NOMO-1 treated with dmso at 0.1 percent for 144 hours (cell line): ENCODE data around the gene NRG2.

ENCODE experiments used
- DNase-seq: peaks from one replicate; lab custom pipeline; 2025; ENCODE audit not compliant: unreplicated experiment; lab: John Stamatoyannopoulos, UW

NRG2 gene

DNA sequence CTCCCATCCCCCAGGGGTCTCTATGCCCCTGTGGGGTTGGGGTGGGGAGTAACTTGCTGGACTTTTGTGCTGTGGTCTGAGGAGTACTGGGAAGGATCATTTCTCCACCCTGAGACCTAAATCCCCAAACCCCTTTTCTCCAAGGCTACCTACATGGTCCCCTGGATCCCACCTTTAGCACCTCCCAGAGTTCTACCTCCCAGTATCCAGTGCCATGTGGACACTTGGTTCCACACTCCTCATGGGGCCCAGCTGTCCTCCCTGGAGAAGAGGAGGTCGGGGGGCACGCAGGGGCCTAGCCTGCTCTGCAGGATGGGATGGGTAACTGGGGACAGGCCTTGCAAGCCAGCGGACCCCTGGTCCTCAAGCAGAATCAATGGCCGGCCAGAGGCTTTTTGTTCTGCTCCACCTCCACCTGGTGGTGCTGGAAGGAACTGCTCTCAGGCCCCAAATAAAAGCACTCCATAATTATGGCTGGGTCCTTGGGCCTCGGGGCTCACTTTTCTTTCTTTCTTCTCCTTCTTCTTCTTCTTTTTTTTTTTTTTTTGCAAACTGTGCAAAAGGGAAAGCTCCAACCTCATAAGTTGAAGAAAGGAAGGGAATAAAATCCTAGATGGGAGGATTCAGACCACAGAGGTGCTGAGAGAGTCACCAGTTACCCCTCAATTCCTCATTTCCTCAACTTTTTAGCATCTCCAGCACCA, 179.1 kb downstream of the NRG2 start:
- peak; percentile 11 for DNase-seq

DNA sequence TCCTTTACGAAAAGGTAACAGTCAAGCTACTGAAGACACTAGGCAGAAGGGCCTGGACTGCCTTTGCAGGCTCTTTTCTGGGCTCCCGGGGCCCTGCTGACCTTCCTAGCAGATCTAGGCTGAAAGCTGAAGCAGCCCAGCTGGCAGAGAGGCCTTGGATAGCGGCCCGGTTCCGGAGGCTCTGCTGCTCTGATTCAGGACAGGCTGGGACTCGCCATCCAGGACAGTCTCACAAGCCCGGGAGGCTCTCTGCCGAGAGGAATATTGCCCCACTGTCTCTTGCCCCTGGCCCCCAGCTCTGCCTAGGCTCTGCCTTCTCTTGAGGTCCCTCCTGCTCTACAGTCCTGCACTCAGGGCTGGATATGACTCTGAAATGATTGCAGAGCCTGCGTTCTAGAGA, 179.7 kb downstream of the NRG2 start:
- no peak for DNase-seq

DNA sequence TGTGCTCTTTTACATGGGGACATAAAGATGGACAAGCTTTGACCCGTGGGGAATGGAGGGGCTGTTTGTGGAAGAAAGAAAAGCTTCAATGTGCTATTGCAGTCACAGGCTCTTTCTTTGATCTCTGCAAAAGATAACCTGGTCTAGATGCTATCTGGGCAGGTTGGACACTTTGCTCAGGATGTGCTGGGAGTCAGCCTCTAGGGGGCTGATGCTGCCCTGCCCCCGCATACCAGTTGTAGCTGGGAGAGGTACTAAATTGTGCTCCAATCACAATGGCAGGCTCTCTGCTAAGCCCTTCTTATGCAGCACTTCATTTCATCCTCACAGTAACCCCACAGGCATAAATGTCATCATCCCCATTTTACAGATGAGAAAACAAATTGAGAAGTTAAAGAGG, 180.3 kb downstream of the NRG2 start:
- no peak for DNase-seq

DNA sequence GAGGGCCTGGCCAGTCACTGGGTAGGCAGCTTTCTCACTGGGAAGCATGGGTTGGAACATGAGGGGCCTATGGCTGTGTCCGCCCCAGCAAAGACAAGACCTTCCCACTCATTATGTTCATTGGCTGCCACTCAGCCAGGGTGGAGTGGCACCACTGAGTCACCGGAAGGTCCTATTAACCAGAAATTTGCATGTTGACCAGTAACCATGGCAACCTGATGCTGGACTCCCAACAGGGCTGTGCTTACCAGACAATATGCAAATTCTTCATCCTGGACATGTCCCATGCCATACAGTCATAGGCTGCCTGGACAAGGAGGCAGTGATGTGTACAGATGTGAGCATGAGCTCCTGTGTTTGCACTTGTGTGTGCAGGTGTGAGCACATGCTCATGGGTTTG, 180.8 kb downstream of the NRG2 start:
- no peak for DNase-seq

DNA sequence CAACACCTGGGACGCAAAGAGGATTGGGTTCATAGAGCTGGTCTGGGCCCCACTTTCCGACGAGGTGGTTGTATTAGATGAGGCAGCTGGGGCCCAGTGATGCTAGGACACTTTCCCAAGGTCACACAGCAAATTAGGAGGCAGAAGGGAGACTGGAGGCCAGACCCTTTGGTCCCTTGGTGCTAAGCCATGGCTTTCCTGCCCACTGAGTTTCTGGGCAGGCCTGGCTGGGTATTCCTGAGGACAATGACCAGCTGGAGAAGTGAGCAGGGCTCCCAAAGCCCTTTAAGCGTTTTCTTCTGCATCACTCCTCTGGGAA, 181.3 kb downstream of the NRG2 start:
- no peak for DNase-seq

DNA sequence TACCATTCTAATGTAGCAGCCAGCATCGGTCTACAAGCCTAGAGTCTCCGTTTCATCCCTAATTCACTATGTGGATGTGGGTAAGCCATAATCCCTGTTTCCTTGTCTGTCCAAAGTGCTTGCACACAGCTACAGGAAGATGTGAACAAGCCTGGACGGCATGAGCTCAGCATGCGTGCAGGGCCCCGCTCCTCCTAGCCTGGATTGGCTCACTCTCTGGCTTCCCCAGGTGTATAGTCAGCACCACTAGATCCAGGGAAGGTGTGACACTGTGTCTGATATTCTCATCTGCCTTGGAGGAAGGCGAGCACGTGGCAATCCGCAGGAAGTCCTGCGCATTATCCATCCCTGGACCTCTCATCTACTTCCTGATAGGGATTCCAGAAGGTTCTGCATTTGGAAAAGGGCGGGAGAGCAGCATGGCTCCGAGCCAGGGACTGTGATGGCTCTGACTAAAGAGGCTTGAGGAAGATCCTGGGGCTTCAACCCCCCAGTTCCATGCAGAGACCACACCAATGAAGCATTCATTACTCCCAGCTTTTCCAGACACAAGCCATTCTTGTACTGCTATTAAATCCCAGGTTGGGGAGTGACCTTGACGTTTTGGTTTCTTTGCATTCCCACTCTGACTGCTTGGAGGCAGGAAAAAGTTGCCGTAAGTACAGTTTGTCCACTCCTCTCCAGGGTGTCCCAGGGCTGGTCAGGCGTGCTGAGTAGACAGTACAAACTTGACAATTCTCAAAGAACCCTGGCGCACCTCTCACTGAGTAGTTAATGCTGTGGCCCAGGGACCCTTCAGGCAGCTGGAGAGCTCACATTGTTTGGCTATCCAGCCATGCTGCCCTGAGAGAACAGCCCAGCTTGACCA, 181.8 kb downstream of the NRG2 start:
- DNase-seq: no peak

DNA sequence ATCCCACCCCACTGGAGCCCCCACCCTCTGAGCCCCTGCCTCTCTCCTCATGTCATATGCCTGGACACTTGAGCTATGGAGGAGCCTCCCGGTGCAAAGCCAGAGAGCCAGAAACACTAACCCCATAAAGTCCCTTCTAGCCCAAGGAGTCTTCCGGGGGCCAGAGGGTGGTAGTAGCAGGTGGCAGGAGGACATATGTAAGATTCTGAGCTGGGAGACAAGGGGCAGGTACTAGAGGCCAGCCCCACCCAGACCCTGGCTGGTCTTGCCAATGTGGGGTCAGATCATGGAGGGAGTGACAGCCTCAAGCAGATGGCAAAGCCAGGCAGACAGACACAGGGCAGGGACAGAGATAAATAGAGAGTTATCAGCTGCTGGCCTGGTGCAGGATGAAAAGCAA, 184.1 kb downstream of the NRG2 start:
- no peak for DNase-seq

DNA sequence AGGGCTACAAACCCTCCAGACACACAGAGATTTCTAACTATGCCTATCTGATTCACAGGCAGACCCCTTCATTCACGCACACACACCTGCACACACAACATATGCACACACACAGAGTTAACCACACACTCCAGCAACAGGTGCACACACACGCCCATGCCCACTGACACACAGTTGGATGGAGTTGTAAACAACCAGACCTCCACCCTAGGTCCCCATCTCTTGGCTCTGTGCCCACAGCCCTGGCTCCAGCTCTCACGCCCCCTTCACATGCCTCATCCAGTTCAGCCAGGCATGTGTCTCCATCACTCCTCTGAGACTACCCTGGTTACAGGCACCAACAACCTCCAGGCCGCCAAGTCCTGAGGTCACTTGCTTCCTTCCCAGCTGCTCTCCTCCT, 186.4 kb downstream of the NRG2 start:
- no peak for DNase-seq

- no peak for DNase-seq
Measured at GRCh38 chr5:139855946-139856540, 187.1 kb downstream of the NRG2 start.

DNA sequence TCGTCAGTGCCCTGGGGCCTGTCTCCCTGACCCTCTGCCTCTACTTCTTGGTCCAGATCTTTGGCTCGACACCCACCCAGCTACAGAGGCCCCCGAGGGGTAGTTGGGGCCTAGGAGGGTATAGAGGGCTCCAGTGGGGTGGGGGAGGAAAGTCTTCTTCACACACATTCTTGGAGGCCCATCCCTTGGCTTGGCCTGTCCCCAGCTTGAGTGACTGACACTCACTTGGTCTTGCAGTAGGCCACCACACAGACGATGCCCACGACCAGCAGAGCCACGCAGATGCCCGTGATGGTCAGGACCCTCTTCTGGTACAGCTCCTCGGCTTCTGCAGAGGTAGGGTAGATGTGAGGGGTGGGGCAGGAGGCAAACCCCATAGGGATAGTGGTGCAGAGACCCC, 187.6 kb downstream of the NRG2 start:
- DNase-seq: no peak

GRCh38 chr5:139854953-139855352, 188.1 kb downstream of the NRG2 start:
- DNase-seq: no peak

DNA sequence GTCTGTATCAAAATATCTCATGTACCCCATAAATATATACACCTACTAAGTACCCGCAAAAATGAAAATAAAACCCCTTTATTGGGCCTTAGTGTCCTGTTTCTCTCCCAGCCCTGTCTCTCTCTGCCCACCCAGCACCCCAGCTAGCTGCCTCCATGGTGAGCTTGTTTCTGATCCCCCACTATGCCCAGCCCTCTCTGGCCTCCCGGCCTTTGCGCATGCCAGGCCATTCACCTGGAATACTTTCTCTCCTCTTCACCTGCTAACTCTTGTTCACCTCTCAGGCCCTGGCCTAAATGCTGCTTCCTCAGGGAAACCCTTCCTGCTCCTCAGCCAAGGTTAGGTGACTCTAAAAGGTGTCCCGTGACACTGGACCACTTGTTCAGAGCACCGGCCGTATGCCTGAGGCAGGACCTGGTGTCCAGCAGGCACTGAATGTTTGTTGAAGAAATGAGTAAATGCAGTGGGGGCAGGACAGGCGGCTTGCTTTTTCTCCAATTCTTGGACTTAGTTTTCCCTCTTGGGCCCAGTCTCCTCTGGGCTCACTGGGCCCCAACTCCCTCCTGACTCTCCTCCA, 189.0 kb downstream of the NRG2 start:
- DNase-seq: no peak

DNA sequence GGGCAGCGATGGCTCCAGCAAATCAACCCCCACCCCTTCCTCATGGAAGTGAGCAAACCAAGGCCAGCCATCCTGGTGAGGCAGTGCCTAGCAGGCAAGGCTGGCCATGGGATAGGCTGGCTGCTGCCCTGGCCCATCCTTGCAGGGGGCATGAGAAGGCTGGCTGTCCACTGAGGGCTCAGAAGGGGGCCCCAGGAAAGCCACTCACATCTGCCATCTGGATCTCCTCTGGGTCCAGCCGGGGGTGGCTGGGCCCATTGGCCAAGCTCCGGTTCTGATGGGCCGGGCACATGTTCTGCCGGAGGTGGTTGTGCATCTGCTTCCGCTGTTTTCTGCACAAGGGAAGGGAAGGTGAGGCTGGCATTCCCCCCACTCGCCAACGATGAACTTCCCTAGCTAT, 190.4 kb downstream of the NRG2 start:
- no peak for DNase-seq

- no peak for DNase-seq
Measured at GRCh38 chr5:139851558-139851957, 191.5 kb downstream of the NRG2 start.

DNA sequence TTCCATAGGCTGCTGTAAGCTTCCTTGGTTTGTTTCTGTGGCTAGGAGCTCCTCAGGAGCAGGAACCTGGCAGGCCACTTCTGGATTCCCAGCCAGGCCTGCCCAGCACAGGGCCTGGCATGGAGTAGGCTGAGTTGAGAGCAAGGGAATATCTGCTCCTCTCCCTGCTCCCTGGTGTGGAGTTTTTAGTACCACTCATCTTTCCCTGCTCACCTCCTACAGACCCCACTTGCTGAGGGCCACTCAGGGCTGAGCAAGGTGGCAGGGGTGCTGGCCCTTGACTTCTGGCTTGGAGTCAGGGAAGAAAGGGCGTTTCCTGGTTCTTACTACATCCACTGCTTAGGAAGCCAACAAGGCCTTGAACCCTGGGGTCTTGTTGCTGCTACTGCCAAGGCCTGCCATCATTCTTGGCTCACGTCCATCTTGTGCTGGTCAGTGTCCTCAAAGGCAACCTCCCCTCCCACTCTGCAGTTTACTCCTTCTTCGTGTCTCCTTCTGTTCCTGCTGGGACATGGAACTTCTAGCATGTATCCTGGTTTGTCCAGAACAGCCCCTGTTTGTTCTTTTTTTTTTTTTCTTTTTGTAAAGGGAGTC, 192.6 kb downstream of the NRG2 start:
- DNase-seq: no peak

DNA sequence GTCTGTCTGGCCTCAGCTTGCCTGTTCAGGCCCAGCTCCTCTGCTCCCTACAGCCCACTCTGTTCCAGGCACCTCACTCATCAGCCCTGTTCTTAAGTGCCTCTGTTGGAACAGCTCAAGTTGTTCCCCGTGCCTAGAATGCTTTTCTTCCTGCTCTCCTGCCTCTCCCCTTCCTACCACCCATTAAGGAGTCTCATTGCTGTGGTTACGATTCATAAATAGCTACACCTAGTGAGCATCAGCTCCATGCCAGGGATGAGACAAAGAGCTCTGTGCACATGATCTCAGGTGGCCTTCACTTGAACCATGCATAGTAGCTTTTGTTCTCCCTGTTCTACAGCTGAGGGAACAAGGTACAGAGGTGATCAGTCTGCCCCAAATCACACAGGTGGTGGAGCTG, 193.2 kb downstream of the NRG2 start:
- DNase-seq: no peak

DNA sequence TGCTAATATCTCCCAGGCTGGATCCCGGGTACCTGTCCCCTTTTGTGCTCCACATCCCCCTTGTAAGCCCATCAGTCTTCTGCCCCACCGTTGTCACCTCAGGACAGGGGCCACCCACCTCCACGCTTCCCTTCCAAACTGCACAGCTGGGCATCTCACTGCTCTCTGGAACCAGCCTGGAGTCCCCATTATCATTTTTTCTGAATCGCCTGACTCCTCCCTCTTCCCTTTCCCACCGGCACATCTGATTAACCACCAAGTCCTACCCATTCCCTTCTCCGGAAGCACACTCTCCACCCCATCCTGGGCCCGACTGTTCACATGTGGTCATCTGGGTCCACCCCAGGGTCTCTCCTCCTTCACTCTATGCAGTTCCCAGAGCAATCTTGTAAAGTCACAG, 193.6 kb downstream of the NRG2 start:
- DNase-seq: no peak

DNA sequence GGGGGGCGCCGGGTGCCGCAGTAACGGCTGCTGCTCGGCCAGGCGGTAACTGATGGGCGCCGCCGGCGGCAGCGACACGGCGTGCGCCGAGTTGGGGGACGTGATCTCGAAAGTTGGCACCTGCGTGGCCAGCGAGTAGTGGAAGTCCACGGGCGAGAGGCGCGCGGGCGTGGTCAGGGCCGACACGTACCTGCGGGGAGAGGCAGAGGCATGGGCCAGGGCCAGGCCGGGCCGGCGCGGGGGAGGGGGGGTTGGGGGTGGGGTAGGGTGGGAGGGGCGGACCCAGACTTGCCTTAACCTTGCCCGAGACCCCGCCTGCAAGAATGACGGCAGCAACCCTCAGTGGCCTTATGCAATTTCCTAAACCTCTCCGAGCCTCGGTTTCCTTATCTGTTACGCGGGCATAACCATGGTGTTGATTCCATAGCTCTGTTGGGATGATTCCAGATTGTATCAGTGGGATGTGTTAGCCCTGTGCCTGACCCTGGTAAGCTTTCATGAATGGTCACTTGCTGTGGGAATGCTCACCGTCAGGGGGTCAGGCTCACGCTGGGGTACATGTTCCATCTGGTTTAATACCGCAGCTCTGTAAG, 194.5 kb downstream of the NRG2 start:
- DNase-seq: no peak

- DNase-seq: peak; percentile 64
Measured at GRCh38 chr5:139847790-139848507, 195.2 kb downstream of the NRG2 start.

GRCh38 chr5:139847091-139847490, 196.0 kb downstream of the NRG2 start:
- no peak for DNase-seq
